Measurements from ENCODE around the gene WASF3.

GRCh38 chr13:26735677-26736076 is 178.2 kb downstream of the WASF3 start:
- TF ChIP-seq CTCF (IDR thresholded peaks at IDR 0.05; ENCODE audit: low read depth, low read length, poor library complexity, severe bottlenecking) (no peak), EZH2phosphoT487 (IDR thresholded peaks at IDR 0.05; ENCODE audit: borderline replicate concordance, low read length) (no peak)
